NB4 (cell line): ENCODE data around the gene UBA3.

Experiments
- TF ChIP-seq, protein P1 (sequence below): IDR thresholded peaks from one replicate; pipeline ENCODE4 v1.5.1; 2012; ENCODE audit warnings: low read depth, low read length
- TF ChIP-seq, protein P2 (sequence below): IDR thresholded peaks from 2 replicates; pipeline ENCODE4 v1.6.1; 2011; ENCODE audit warnings: low read depth, low read length

- TF ChIP-seq, protein P1, sequence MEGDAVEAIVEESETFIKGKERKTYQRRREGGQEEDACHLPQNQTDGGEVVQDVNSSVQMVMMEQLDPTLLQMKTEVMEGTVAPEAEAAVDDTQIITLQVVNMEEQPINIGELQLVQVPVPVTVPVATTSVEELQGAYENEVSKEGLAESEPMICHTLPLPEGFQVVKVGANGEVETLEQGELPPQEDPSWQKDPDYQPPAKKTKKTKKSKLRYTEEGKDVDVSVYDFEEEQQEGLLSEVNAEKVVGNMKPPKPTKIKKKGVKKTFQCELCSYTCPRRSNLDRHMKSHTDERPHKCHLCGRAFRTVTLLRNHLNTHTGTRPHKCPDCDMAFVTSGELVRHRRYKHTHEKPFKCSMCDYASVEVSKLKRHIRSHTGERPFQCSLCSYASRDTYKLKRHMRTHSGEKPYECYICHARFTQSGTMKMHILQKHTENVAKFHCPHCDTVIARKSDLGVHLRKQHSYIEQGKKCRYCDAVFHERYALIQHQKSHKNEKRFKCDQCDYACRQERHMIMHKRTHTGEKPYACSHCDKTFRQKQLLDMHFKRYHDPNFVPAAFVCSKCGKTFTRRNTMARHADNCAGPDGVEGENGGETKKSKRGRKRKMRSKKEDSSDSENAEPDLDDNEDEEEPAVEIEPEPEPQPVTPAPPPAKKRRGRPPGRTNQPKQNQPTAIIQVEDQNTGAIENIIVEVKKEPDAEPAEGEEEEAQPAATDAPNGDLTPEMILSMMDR, result no peak
- TF ChIP-seq, protein P2, sequence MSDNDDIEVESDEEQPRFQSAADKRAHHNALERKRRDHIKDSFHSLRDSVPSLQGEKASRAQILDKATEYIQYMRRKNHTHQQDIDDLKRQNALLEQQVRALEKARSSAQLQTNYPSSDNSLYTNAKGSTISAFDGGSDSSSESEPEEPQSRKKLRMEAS, result no peak
Measured at GRCh38 chr3:69102384-69102783, 22.2 kb upstream of the UBA3 start.
